GM12892 (cell line): ENCODE data around the gene GALNTL6.

Experiments
- DNase-seq: peaks from one replicate; pipeline ENCODE4 v3.0.0; 2011; ENCODE audit not compliant: insufficient read length
- FAIRE-seq: peaks from 2 replicates; lab custom pipeline; 2011; peaks lifted over from hg19 to GRCh38; lab: Jason Lieb, UNC
- POLR2A ChIP-seq: IDR thresholded peaks from 2 replicates; pipeline ENCODE4 v1.6.1; 2011; ENCODE audit warnings: low read depth, low read length, control low read depth
- POLR2AphosphoS5 ChIP-seq: IDR thresholded peaks from 2 replicates; pipeline ENCODE4 v1.6.1; 2011; ENCODE audit warnings: low read depth, low read length, control low read depth
- TAF1 ChIP-seq: IDR thresholded peaks from 2 replicates; pipeline ENCODE4 v1.6.1; 2011; ENCODE audit warnings: low read depth, mild to moderate bottlenecking, control low read depth, low read length, borderline replicate concordance

GALNTL6 gene

GRCh38 chr4:171896426-171896825 lies 83.2 kb downstream of the GALNTL6 start:
- no peak for FAIRE-seq
- DNase-seq = no peak
- no peak for TF ChIP-seq TAF1
- TF ChIP-seq POLR2AphosphoS5 = no peak
- TF ChIP-seq POLR2A = no peak

- TF ChIP-seq TAF1 (no peak), POLR2A (no peak), POLR2AphosphoS5 (no peak)
Observed at GRCh38 chr4:171919314-171919713, 106.1 kb downstream of the GALNTL6 start.

GRCh38 chr4:171920901-171921300 lies 107.7 kb downstream of the GALNTL6 start:
- TF ChIP-seq POLR2A = no peak
- TF ChIP-seq POLR2AphosphoS5 = no peak
- TF ChIP-seq TAF1 = no peak
- FAIRE-seq = no peak
- no peak for DNase-seq

More at GRCh38 chr4:171919314-171919713, 106.1 kb downstream of the GALNTL6 start:
- DNase-seq (no peak), FAIRE-seq (no peak)

GRCh38 chr4:171924746-171925376 lies 111.7 kb downstream of the GALNTL6 start:
- no peak for TF ChIP-seq POLR2A
- TF ChIP-seq TAF1 = no peak
- TF ChIP-seq POLR2AphosphoS5 = no peak
- no peak for DNase-seq
- no peak for FAIRE-seq

- no peak for DNase-seq
- TF ChIP-seq TAF1 (no peak), POLR2AphosphoS5 (no peak), POLR2A (no peak)
- FAIRE-seq = no peak
Observed at GRCh38 chr4:171928336-171928735, 115.1 kb downstream of the GALNTL6 start.

GRCh38 chr4:171929477-171929876 lies 116.3 kb downstream of the GALNTL6 start:
- no peak for TF ChIP-seq POLR2AphosphoS5
- TF ChIP-seq POLR2A = no peak
- TF ChIP-seq TAF1 = no peak
- no peak for DNase-seq
- no peak for FAIRE-seq

GRCh38 chr4:171929907-171930306 lies 116.7 kb downstream of the GALNTL6 start:
- no peak for TF ChIP-seq POLR2A
- no peak for TF ChIP-seq POLR2AphosphoS5
- no peak for TF ChIP-seq TAF1
- FAIRE-seq (no peak), DNase-seq (no peak)

GRCh38 chr4:171932238-171932637 lies 119.0 kb downstream of the GALNTL6 start:
- no peak for FAIRE-seq
- TF ChIP-seq POLR2A (no peak), TAF1 (no peak), POLR2AphosphoS5 (no peak)
- no peak for DNase-seq

- no peak for DNase-seq
- TF ChIP-seq TAF1 (no peak), POLR2A (no peak), POLR2AphosphoS5 (no peak)
- no peak for FAIRE-seq
Observed at GRCh38 chr4:171940656-171941055, 127.5 kb downstream of the GALNTL6 start.

GRCh38 chr4:171947400-171947799 lies 134.2 kb downstream of the GALNTL6 start:
- FAIRE-seq (no peak), DNase-seq (no peak)
- TF ChIP-seq POLR2AphosphoS5 (no peak), TAF1 (no peak), POLR2A (no peak)

GRCh38 chr4:171948038-171948437 lies 134.8 kb downstream of the GALNTL6 start:
- FAIRE-seq = no peak
- TF ChIP-seq POLR2A (no peak), TAF1 (no peak), POLR2AphosphoS5 (no peak)

GRCh38 chr4:171954650-171955049 lies 141.4 kb downstream of the GALNTL6 start:
- DNase-seq (no peak), FAIRE-seq (no peak)

More at GRCh38 chr4:171948038-171948437, 134.8 kb downstream of the GALNTL6 start:
- DNase-seq = no peak

GRCh38 chr4:171956678-171957077 lies 143.5 kb downstream of the GALNTL6 start:
- TF ChIP-seq TAF1 (no peak), POLR2AphosphoS5 (no peak), POLR2A (no peak)
- no peak for FAIRE-seq
- DNase-seq = no peak

More at GRCh38 chr4:171954650-171955049, 141.4 kb downstream of the GALNTL6 start:
- TF ChIP-seq POLR2A (no peak), TAF1 (no peak), POLR2AphosphoS5 (no peak)

GRCh38 chr4:171962110-171962509 lies 148.9 kb downstream of the GALNTL6 start:
- TF ChIP-seq POLR2A (no peak), TAF1 (no peak), POLR2AphosphoS5 (no peak)
- DNase-seq = no peak
- FAIRE-seq = no peak
